GM19238 (cell line): ENCODE results near the gene DHX29.

Source experiments
- DNase-seq: peaks from one replicate; pipeline ENCODE4 v3.0.0; 2011; ENCODE audit warnings: low spot score; ENCODE audit not compliant: insufficient read length

The DHX29 gene

GRCh38 chr5:55313870-55314617, 6.5 kb upstream of the DHX29 start:
- no peak for DNase-seq

- no peak for DNase-seq
Observed at GRCh38 chr5:55308254-55308836, 851 bp upstream of the DHX29 start.

- peak; percentile 3 for DNase-seq
Observed at GRCh38 chr5:55306641-55307382, 682 bp downstream of the DHX29 start.

- no peak for DNase-seq
Observed at GRCh38 chr5:55305345-55305744, 2.1 kb downstream of the DHX29 start.

- no peak for DNase-seq
Observed at GRCh38 chr5:55304584-55304983, 2.9 kb downstream of the DHX29 start.

- DNase-seq, result no peak
Observed at GRCh38 chr5:55303238-55303690, 4.2 kb downstream of the DHX29 start.

GRCh38 chr5:55300890-55301289, 6.6 kb downstream of the DHX29 start:
- no peak for DNase-seq

GRCh38 chr5:55294935-55295334, 12.6 kb downstream of the DHX29 start:
- no peak for DNase-seq

GRCh38 chr5:55290991-55291390, 16.5 kb downstream of the DHX29 start:
- no peak for DNase-seq

GRCh38 chr5:55289808-55290207, 17.7 kb downstream of the DHX29 start:
- DNase-seq, result no peak

GRCh38 chr5:55286411-55286933, 21.0 kb downstream of the DHX29 start:
- DNase-seq, result no peak

- no peak for DNase-seq
Observed at GRCh38 chr5:55278778-55279177, 28.7 kb downstream of the DHX29 start.

- DNase-seq, result no peak
Observed at GRCh38 chr5:55276771-55277170, 30.7 kb downstream of the DHX29 start.

GRCh38 chr5:55258339-55258738, 49.2 kb downstream of the DHX29 start:
- no peak for DNase-seq

GRCh38 chr5:55254802-55255201, 52.7 kb downstream of the DHX29 start:
- DNase-seq, result no peak

GRCh38 chr5:55250064-55250463, 57.4 kb downstream of the DHX29 start:
- no peak for DNase-seq

GRCh38 chr5:55241746-55242145, 65.7 kb downstream of the DHX29 start:
- DNase-seq, result no peak

GRCh38 chr5:55236800-55237199, 70.7 kb downstream of the DHX29 start:
- DNase-seq, result no peak

GRCh38 chr5:55234121-55234700, 73.3 kb downstream of the DHX29 start:
- DNase-seq, result no peak

GRCh38 chr5:55232985-55233928, 74.2 kb downstream of the DHX29 start, which contains the start of gene CCNO:
TSS of gene CCNO (minus strand) at chr5:55233608. CDS start at chr5:55233523, 85 bp downstream.
- no peak for DNase-seq
